ENCODE data around the gene TRIM29.

TRIM29 gene

DNA sequence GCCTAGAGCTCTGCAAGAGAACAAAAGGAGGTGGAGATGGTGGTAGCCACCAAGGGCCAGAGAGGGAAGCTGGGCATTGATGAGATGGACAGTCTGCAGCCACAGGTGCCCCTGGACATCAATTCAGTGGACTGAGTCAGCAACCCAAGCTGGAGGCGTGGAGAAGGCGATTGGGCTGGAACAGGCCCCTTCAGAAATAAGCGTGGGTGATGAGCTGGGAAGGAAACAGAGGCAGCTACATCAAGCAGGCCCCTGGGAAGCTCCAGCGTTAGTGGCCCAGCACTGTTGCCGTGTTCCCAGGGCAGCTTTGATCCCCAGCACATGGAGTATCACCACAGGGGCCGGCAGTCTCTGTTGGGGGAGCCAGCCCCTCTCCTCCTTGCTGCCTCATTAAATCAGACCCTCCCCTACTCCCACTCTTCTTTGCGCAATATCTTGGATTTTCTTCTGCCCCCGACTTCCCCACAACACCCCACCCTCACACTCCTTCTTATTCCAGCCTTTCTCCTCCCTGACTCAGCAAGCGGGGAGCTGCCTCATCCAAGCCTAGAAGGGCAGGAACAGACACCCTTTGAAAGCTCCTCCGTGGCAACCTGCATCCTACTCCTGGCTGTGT is 41.3 kb upstream of the TRIM29 start:
- DNase-seq (ENCODE audit: low read depth) = no peak
- H3K4me3 ChIP-seq (ENCODE audit: control insufficient read depth, low read depth, low read length) = no peak overlapping the region
- TF ChIP-seq, protein P1, sequence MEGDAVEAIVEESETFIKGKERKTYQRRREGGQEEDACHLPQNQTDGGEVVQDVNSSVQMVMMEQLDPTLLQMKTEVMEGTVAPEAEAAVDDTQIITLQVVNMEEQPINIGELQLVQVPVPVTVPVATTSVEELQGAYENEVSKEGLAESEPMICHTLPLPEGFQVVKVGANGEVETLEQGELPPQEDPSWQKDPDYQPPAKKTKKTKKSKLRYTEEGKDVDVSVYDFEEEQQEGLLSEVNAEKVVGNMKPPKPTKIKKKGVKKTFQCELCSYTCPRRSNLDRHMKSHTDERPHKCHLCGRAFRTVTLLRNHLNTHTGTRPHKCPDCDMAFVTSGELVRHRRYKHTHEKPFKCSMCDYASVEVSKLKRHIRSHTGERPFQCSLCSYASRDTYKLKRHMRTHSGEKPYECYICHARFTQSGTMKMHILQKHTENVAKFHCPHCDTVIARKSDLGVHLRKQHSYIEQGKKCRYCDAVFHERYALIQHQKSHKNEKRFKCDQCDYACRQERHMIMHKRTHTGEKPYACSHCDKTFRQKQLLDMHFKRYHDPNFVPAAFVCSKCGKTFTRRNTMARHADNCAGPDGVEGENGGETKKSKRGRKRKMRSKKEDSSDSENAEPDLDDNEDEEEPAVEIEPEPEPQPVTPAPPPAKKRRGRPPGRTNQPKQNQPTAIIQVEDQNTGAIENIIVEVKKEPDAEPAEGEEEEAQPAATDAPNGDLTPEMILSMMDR (IDR thresholded peaks at IDR 0.05; ENCODE audit: control insufficient read depth, insufficient read depth, low read depth, low read length, missing control alignments) = no peak

DNA sequence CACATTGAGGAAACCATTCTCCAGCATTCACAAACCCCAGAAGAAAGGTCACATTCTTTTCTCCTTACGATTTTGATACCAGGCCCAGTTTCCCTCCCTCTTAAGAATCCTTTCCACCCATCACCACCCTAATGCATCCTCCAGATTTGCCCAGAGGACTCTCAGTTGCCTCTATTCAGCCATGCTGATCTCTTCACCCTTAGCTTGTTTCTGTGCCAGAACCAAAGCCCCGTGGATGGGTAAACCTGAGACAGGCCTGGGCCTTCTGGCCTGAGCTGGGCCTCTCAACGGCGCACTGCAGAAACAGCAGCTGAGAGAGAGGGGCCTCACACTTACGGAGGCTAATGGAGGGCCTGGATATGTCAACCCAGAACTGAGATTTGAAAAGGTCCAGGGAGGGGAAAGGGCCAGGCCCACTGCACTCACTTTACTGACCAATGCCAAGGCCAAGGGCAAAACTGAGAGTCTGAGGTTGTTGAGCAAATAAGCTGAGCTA is 40.7 kb upstream of the TRIM29 start:
- DNase-seq (ENCODE audit: low read depth) = no peak
- no peak overlapping the region for H3K4me3 ChIP-seq (ENCODE audit: control insufficient read depth, low read depth, low read length)
- TF ChIP-seq, protein P1 (IDR thresholded peaks at IDR 0.05; ENCODE audit: control insufficient read depth, insufficient read depth, low read depth, low read length, missing control alignments) = no peak

DNA sequence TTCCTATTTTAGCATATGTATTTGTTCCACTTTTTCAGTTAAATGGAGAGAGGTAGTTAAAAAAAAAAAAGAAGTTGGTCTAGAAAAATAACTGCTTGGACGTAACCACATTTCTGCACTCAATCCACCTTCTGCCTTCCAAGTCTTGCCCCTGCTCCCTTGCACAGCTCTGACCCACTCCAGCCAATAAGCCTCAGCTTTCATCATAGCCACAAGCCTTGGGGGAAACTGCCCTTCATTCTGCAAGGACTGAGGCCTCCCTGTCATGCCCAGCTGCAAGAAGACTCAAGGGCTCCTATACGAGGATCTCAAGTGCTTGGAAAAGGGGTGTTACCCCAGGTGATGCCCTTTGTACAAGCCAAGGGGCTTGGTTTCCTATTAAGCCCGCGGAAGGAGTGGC is 37.0 kb upstream of the TRIM29 start:
- TF ChIP-seq, protein P1 (IDR thresholded peaks at IDR 0.05; ENCODE audit: control insufficient read depth, insufficient read depth, low read depth, low read length, missing control alignments) = no peak
- DNase-seq (ENCODE audit: low read depth) = no peak
- no peak overlapping the region for H3K4me3 ChIP-seq (ENCODE audit: control insufficient read depth, low read depth, low read length)

DNA sequence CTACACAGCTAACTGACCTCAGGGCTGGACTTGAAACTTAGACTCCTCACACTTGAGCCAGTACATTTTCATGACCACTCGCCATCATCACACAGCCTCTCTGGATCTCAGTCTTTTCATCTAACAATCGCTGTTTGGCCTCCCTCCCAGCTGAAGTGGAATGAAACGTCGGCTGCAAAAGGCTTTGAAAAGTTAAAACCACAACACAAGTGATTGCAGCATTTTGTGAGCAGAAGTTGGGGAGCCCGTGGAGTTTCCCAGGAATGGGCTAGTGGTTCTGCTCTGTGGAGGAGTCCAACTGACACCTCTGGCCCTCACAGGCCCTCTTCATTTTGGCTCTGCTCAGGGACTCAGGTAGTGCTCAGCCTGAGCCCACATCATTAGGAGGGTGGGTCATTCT is 35.9 kb upstream of the TRIM29 start:
- H3K4me3 ChIP-seq (ENCODE audit: control insufficient read depth, low read depth, low read length) = no peak overlapping the region
- TF ChIP-seq, protein P1 (IDR thresholded peaks at IDR 0.05; ENCODE audit: control insufficient read depth, insufficient read depth, low read depth, low read length, missing control alignments) = no peak
- DNase-seq (ENCODE audit: low read depth) = no peak

DNA sequence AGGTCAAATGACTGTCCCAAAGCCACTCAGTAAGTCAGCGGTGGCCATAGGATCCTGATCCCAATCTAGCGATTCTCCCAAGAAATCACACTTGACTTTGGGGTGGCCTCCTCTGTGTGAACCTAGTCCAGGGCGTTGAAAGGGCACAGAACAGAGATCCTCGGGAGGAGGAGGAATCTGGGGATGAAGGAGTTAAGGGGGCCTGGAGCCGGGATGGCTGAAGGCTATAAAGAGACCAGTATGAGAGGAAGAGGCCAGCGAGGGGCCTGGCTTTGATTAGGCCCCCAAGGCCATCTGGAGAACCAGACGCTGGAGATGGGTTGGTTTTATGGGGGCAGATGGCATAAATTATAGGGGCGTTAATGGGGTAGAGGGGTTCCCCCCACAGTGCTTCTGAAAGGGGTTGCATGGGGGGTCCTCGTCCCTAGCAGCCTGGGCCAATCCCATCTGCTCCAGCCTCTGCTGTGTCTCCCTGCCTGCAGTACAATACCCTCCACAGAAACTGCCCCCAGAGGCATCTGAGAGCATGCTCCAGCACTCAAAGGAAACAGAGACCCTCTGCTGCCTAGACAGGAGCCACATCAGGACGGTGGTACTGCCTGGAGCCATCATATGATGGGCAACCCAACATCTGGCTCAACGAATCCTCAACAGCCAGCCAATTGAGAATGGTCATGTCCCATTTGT is 35.2 kb upstream of the TRIM29 start:
- no peak for DNase-seq (ENCODE audit: low read depth)
- TF ChIP-seq, protein P1 (IDR thresholded peaks at IDR 0.05; ENCODE audit: control insufficient read depth, insufficient read depth, low read depth, low read length, missing control alignments) = no peak
- H3K4me3 ChIP-seq (ENCODE audit: control insufficient read depth, low read depth, low read length) = no peak overlapping the region

DNA sequence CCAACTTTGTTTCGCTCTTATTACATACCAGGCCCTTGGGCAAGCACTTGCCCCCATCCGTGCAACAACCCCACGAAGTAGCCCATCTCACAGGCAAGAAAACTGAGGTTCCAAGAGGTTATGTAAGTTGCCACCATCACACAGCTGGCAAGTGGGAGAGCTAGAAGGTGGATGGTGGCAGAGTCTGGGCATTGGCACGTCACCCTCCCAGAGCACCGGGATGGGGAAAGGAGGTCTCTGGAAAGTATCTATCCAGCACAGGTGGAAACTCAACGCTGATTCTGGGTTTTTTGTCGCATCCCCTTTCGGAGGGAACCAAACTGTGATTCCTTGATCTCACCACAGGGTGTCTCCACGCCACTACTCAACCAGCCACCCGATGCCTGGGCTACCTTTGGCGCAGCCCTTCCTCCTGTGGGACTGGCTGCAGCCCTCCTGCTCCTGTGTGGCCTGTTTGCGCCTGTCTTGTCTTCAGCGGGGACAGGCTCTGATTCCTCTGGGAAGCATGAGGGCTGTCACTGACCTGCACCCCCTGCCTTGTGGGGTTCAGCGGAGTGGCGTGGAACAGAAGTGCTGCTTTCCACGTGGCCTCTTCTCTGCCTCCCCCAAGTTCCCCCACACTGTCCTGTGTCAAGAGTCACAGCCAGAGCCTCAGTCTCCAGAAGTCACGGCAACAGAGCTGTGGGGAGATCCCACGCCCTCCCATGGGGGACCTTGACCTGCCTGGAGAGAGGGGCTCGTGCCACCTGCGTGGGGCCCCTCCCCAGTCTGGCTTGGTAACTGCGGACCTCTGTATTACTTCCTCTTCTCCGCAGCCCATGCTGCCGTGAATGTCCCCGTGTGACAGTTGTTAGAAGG is 34.4 kb upstream of the TRIM29 start:
- H3K4me3 ChIP-seq (ENCODE audit: control insufficient read depth, low read depth, low read length) = no peak overlapping the region
- TF ChIP-seq, protein P1 (IDR thresholded peaks at IDR 0.05; ENCODE audit: control insufficient read depth, insufficient read depth, low read depth, low read length, missing control alignments) = peak; percentile 84
- no peak for DNase-seq (ENCODE audit: low read depth)
